Stimulated activated CD8-positive, alpha-beta memory T cell treated with anti-CD3 and anti-CD28 coated beads, Interleukin-15, amount 100 ng/mL, for 1 hour (primary cell): ENCODE data around the gene TNFRSF4.

Source experiments
- DNase-seq: peaks from one replicate; pipeline ENCODE4 v3.0.0-alpha.2; 2020; ENCODE audit warnings: low read depth

TNFRSF4 gene

DNA sequence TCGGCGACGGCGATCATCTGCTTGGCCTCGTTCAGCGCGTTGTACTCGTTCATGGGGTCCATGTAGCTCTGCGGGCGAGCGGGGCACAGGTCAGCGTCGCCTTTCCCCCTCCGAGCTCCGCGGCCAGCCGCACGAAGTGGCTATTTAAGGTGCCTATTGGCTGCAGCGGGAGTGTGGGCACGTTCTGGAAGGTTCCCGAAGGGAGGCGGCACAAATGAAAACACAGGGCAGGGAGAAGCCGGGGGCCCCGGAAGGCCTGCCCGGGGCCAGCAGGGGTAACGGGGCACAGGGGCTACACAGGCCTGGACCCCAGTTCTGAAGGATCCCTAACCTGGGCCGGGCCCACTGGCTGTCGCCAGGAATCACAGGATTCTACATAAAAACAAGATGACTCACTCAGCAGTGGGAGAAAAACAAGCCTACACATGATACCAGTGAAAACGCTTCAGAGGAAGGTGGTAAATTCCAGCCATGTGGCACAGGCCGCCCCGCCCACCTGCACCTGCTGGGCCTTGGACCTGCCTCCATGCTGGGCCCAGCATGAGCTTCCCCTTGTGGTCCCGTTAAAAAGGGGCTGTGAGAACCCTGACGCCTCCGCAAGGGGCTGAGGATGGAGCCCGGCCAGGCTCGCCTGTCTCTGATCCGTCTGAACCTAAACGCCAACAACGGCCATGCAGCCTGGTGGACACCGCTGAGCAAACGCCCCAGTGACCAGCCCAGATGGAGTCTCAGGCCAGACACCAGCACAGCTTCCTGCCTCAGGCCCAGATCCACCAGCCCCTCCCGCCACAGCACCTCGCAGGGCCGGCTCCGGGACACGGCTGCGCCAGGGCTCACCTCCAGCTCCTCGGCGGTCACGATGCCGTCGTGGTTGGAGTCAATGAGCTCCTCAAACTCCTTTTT is 3.9 kb upstream of the TNFRSF4 start:
- no peak for DNase-seq

DNA sequence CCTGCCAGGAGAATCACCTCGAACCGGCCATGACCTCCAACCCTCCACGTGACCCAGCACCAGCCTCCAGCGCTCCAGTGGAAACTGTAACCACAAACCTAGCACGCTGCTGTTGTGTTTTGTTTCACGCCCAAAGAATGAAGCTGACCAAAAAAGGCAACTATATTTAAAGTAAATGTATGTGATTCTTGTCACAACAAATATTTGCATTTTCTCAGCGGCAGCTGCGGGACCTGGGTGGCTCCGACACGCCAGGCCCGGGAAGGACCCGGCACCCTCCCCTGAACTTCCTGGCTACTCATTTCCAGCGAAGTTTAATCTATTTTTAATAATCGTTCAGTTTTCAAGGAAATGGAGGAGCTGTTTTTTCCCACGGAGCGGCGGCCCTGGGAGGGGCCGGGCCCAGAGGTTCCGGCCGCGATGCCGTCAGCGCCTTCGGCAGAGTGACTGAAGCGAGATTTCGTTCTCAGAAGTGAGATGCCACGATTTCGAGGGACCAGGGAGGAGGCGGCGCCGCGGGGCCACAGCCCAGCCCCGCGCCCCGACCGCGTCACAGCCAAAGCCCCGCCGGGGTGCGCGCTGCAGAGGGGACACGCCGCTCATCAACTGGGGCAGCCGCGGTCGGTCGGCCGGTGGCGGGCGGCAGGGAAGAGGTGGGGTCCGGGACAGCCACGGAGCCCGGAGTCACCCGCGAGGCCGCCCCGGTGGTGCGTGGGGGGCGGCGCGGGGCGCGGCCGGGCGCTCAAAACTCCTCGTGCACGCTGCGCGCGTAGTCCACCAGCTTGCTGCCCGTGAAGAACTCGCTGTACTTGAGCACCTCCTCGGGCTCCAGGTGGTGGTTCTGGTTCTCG is 3.0 kb upstream of the TNFRSF4 start:
- DNase-seq, result no peak

DNA sequence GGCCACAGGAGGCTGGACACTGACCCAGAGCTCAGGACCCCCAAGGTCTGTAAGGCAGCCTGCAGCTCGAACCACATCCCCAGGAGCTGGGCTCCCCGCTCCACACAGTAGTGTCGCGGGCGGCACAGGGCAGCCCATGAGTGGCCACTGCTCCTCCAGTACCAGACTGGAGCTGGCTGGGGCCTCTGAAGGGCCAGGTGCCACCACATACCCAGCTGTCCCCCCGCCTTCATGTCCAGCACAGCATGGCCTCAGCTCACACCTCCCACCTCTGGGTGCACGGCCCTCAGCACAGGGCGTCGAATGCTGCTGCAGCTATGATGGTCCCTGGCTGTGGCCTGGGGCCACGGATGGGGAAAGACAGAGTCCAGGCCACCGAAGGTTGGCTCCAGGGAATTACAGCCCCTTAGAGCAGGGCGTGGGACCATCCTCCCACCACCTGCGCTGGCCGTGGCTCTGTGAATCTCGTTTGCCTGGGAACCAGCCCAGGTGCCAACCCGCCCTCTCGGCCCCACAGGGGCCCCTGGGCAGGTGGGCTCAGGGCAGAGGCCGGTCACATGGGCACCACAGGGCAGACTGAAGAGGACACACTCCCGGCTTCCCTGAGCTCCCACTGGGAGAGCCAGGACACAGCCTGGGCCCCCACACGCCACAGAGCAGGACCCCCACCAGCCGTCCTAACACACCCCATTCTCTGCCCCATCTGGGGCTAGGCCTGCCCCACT is 2.1 kb upstream of the TNFRSF4 start:
- DNase-seq, result no peak

DNA sequence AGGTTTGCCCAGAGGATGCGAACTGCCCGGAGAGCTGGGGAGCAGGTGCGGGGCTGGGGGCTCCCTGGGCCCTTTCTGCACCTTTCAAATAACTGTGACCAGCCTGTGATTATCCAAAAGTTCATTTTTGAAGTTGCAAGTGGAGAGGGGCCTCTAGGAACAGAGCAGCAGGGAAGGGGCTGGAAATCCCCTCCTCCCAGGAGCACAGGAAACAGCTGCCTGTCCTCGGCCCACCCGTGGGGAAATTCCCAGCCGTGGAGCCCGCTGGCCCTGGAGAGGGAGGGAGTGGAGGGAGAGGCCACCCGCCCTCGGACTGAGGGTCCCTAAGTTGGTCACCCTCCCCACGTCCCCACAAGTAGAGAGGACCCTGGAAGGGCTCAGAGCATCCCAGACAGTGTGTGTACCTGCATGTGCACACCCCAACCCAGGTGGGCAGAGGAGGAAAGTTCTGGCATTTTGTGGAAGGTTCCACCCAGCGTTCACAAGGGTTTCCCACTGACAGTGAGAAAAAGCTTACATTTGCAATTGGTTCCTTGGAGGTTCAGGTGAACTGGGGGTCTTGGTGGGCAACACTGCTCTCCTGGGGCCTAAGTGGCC is 1.2 kb upstream of the TNFRSF4 start:
- no peak for DNase-seq

DNA sequence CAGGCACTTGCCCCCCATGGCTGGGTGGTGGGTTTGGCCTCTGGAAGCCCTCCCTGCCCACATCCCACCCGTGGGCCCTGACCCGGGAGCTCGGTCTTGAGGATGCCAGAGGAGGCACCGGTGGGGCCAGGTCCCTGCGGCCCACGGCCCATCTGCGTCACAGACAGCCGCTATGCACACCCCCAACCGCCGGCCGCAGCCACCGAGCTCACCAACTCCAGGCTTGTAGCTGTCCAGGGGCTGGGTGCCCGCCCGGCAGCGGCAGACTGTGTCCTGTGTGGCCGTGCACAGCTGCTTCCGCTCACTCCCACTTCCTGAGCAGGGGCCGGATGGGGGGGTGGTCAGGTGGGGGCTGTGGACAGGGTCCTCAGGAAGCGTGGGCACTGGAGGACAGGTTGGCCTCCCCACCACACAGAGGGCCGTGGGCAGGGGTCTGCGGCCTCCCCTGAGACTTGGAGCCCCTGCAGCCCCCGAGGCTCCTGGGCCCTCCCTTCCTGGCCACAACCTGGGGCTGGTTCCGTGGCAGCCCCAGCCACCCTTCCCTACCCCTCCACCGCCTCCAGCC is 1.1 kb downstream of the TNFRSF4 start:
- no peak for DNase-seq

DNA sequence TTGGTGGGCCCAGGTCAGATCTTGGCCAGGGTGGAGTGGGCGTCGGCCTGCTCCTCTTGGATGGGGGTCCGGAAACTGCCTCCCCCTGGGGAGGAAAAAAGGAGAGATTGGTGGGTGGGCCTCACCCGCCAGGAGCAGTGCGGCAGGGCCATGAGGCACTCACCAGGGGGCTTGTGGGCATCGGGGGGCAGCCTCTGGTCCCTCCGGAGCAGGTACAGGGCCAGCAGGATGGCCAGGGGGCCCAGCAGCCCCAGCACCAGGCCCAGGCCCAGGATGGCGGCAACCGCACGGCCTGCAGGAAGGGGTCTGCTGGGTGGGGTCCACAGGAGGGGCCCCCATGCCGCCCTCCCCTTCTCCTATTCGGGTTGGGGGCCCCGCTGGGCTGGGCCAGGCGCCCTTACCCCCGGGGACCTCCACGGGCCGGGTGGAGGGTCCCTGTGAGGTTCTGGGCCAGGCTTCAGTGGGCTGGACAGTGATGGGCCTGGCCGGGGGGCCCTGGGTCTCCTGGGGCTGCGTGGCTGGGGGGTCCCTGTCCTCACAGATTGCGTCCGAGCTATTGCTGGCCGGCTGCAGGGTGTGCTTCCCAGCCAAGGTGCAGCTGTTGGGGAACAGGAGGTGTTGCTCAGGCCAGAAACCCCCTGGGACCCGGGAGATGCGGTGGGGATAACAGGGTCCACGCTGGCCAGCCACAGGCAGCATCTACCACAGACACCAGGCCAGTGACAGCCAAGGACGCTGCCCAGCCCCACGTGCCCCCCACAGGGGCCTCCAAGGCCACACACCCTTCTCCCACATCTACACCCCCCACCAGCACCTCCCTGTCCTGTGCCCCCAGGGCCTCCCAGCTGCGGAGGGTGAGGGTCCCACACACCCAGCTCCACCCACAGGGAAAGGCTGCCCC is 2.2 kb downstream of the TNFRSF4 start:
- no peak for DNase-seq

DNA sequence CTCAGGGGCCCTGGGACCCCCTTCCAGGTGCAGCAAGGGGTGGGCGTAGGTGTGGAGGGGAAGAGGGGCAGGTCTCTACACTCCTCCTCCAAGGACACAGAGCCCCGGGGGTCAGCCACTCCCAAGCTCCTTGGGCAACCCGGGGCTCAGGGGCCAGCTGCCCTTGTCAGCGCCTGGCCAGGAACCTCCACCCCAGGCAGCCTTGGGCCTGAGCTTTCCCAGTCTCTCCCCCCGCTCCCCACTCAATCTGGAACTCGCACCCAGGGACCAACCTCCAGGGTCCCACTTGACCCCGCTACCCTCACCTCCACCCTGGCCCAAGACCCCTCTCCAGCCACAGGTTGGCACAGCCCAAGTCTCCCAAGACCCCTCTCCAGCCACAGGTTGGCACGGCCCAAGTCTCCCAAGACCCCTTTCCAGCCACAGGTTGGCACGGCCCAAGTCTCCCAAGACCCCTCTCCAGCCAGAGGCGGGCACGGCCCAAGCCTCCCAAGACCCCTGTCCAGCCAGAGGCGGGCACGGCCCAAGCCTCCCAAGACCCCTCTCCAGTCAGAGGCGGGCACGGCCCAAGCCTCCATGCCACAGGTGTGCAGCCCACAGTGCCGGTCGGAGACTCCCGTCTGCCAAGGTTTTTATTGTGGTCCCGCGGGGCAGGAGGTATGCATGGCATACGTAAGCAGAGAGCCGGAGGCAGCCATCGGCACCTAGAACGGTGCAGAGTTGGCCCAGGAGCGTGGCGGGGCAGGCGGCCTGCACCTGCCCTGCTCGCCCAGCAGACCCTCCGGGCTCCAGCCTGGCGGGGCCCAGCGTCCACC is 3.0 kb downstream of the TNFRSF4 start:
- DNase-seq, result no peak

DNA sequence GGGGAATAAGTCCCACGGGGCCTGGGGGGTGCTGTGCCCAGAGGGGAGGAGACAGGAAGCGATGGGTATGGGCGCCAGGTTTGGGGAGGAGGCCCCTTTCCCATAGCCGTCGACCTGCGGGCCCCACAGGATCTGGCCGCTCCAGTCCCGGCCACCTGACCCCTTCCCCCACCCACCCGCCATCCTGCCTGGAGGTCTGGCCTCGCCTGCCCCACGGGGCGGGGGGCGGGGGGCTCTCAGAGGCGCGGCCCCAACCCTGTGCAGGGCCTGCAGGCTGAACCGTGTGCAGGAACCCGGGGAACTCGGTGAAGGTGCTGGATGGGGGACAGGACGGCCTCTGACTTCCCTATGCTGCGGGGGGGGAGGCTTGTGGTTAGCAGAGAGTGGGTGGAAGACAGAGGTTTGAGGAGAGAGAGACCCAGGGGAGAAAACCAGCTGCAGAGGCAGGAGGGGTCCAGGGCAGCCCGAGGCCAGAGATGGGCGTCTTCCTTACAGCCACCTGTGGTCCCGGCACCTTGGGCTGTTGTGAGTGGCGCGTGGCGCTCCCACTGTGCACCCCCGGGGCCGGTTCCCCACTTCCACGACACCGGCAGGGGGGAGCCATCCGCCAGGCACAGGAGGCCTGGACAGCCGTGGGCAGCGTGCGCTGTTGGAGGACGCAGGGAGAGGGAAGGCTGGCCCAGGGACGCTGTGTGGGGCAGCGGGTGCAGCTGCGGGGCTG is 5.1 kb downstream of the TNFRSF4 start:
- DNase-seq, result no peak

DNA sequence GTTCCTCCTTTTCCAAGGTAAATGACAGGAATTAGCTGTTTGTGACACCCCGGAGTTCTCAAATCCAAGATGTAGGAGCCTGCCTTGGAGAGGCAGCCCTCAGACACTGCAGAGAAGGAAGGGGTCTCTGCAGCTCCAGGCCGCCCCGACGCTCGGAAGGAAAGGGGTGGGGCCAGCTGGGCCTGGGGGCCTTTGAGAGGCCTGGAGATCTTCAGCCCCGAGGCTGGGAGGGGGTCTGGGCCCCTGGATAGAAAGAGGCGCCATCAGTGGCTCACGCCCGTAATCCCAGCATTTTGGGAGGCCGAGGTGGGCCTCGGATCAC is 6.4 kb downstream of the TNFRSF4 start:
- no peak for DNase-seq

DNA sequence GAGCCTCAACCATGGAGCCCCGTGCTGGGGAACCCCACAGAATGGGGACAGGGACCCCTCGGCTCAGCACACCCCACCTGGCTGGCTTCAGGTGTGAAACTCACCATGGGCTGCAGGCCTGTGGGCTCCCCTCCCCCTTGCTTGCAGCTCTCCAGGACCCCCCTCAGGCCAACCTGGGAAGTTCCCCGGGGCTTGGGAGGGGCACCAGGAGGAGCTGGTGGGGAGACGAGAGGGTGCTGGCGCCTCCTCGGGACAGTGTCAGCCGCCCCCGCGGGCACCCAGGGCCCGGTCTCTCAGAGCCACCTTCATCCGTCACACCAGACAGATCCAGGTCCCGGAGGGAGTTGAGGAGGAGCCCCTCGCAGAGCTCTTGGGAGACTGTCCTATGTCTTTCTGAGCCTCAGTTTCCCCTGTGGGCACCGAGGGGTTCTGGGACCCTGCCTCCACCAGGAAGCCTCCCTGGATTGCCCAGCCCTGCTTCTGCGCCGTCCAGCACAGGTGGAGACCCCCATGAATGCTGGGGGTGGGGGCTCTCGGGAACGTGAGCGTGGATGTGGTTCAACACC is 6.9 kb downstream of the TNFRSF4 start:
- DNase-seq, result no peak

DNA sequence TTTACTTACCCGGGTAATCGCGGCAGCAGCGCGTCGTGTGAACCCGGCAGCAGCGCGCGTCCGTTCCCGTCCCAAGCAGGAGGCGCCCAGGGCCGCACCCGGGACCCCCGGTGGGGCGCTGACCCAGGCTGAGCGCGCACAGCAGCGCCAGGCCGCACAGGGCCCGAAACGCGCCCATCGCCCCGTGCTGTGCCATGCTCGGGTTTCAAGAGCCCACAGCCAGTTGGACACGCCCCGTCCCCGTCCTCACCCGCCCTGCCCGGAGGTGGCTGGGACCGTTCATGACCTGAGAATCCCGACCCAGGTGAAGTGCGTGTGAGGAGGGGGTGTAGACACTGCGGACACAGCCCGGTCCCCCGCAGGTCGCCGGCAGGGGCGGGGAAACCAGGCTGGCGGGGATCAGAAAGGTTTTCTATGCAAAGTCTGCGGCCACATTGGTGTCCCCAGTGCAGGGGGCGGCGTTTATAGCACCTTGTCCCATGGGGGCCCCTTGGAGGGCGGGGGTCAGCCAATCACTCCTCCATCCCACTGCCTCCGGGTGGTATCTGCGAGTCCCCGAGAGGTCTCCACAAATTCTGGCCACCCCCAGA is 7.5 kb downstream of the TNFRSF4 start, which contains the start of gene TNFRSF18:
TSS of gene TNFRSF18 (minus strand) at position 217 of the 590 bp plus-strand sequence. CDS start at position 196, 21 bp downstream.
- no peak for DNase-seq

DNA sequence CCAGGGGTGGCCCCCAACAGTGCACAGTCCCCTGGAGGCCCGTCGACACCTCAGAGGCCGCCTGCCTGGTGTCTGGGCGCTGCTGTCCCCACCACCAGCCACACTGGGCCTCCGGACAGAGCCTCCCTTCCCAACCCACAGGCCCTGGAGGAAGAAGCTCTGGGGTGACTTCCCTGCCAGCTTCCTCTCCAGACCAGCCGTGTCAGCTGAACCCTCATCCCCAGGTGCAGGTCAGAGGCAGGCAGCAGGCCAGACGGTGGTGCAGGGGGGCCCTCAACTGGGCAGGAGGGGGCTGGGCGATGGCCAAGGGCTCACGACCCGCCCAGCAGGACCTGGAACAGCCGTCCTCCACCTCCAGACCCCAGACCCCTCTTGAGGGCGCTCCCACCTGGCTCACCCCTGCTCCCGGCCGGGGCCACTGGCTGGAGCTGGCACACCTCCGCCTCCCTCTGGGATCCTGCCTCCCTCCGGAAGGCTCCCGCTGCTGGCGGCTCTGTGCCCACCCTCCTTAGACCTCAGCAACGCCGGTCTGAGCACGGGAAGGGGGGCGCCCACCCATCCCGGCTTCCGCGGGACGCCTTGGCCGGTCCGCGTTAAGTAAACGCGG is 8.1 kb downstream of the TNFRSF4 start:
- no peak for DNase-seq

DNA sequence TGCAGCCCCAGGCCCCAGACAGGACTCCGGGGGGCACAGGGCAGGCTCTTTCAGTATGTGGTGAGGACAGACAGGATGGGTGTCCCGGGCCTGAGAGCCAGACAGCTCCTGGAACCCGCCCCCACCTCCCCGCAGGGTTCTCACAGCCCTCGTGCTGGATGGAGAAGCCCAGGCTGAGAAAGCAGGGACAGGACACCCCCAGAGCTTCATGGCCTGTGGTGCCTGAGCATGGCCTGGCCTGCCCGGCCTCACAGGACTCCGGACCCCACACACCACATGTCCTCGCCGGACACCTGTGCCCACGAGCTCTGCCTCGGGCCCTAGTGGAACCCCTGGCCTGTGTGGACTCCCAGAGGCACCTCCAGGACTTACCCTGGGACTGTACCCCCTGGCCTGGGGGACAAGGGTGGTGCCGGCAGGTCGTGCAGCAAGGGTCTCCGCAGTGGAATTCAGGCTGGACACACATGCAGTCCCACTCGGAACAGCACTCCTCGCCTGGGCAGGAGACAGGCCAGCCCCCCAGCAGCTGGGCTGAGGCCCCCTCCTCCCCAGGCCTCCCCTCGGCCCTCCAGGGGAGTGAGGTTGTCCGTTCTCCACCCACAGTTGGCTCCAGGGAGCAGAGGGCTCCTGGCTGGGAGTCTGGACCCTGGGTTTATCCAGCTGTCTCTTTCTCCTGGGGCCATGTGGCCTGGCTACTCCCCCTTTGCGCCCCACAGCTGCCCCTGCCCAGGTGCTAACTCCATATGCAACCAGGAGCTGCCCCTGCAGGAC is 8.8 kb downstream of the TNFRSF4 start:
- no peak for DNase-seq

DNA sequence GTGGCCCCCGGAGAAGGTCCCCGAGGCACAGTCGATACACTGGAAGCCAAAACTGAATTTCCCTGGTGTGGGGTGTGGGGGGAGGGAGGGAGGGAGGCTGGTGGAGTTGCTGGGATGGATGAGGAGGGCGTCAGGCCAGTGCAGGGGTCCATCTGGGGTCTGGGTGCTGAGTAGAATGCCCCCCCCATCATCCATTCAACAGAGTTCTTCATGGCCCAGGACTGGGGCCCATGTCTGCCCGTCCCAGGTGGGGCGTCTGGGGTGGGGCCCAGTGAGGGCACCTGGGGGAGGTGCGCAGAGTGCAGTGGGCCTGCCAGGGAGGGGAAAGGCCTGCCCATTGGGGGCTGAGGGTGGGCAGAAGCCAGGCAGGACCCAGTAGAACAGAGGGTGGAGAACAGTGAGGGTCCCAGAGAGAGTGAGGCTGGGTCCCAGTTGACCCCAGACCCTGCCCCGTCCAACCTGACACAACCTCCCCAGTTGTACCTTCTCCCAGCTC is 9.5 kb downstream of the TNFRSF4 start:
- DNase-seq, result no peak

DNA sequence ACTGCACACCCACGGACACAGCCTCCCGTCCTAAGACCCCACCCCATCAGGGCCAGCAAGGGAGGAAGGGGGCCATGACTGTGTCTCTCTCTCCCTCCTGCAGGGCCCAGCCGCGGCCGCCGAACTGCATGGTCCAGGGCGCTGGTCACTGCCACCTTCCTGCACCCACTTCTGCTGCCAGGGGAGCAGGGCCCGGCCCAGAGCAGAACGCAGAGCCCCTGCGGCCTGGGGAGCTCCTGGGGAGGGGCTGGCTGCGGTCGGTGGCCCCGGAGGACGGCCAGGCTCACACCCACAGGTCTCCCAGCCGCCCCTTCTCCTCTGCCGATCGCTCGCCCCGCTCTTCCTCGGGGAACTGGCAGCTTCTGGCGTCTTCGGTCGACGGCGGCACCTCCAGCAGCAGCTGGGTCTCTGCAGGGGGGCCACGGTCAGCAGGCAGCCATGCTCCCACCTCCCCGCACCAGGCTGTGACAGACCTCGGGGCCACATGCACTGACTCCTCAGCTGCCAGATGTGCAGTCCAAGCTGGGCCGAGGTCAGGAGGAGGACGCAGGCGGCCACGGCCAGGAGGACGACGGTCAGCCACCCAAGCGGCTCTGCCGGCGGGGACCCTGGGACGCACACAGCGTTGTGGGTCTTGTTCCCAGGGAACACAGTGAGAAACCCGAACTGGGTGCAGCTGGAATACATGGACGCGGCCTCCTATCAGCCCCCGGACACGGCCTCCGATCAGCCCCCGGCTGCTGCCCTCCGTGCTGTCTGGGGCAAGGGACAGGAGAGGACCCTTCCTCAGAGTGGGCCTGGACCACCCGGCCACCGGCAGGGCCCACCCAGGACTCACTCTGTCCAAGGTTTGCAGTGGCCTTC is 10.2 kb downstream of the TNFRSF4 start:
- DNase-seq, result no peak
